Measurements from ENCODE around the gene LPP.

GRCh38 chr3:188198001-188198400 lies 44.0 kb downstream of the LPP start:
- TF ChIP-seq CTCF (conservative IDR thresholded peaks at IDR 0.05) (no peak), EZH2 (IDR thresholded peaks at IDR 0.05; ENCODE audit: low read depth) (no peak)

Data from PC-9 (cell line).